Lower leg skin (tissue), 4 donors: ENCODE measurements around the gene SYNGR4. TPM values are rescaled to one million over a fixed set of nuclear protein-coding genes. Genes with fewer than 3 reads are reported as not detected.

Experiments
- DNase-seq, 2 donors: peaks; one replicate each; pipeline ENCODE4 v3.0.0-alpha.2; 2019; ENCODE audit warnings: low spot score in 2 of 2
- H3K4me3 ChIP-seq: fragments of 200-600 bp; sonication (generic); 2 replicates; pipeline ENCODE4 v1.5.1; 2017; ENCODE audit warnings: mild to moderate bottlenecking, low read depth; ENCODE audit not compliant: poor library complexity, severe bottlenecking
- CTCF ChIP-seq, 3 donors: fragments of 450-650 bp; IDR thresholded peaks; one replicate each; pipeline ENCODE4 v1.5.1; 2016; ENCODE audit warnings: antibody characterized with exemption in 3 of 3, mild to moderate bottlenecking in 3 of 3, moderate library complexity in 2 of 3
- POLR2A ChIP-seq, 2 donors: fragments of 450-650 bp; IDR thresholded peaks; one replicate each; pipeline ENCODE4 v1.6.1; 2016 to 2017; ENCODE audit warnings: antibody characterized with exemption in 2 of 2, mild to moderate bottlenecking in 1 of 2, moderate library complexity in 1 of 2
- WGBS, 2 donors: methylation state at CpG; one replicate each; pipeline ENCODE4 v1.1.5; 2018; 5-methylcytosine and 5-hydroxymethylcytosine counted together
- intact Hi-C: fragments of 100-400 bp; cut with DNase I; formaldehyde crosslinking; loops from one replicate; pipeline ENCODE4 v1.15.0; 2023; ENCODE audit warnings: low total_unique reads
- total RNA-seq, 4 donors: library from RNA; depleted of rRNA; stranded (reverse); fragments of >200 nt; gene quantifications; one replicate each; pipeline ENCODE4 v1.1.0, GENCODE V29; 2016

Gene SYNGR4
- total RNA-seq, 4 donors from 2014 or later = not detected

GRCh38 chr19:48400018-48400742 lies 36.0 kb downstream of the SYNGR4 start:
- WGBS, 2 donors = 46 to 55% methylated on average over 14 of the region's 14 CpGs
- TF ChIP-seq POLR2A (IDR thresholded peaks at IDR 0.05) (no peak), CTCF (IDR thresholded peaks at IDR 0.05) (no peak)
- peak in 1 of 2 donors; percentile 92 for DNase-seq
- intact Hi-C loops = no loop called here
- H3K4me3 ChIP-seq = no peak overlapping the region

DNA sequence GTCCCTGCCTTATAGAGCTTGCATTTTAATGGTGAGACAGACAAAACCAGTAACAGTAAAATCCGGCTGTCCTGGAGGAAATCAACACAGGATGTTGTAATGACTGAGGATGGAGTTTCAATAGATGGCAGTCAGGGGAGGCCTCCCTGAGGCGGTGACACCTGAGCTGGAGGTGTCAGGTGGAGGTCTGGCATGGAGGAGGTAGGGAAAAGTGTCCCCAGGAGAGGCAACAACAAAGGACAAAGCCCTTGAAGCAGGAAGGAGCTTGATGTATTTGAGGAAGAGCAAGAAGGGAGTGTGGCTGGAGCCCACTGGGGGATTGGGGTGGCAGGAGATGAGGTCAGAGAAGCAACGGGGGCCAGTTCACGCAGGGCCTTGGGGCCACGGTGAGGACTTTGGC lies 37.1 kb downstream of the SYNGR4 start:
- DNase-seq = no peak
- TF ChIP-seq POLR2A (IDR thresholded peaks at IDR 0.05) = no peak
- TF ChIP-seq CTCF (IDR thresholded peaks at IDR 0.05) = no peak
- intact Hi-C loops = no loop called here
- 55 to 56% methylated on average over 5 of the region's 5 CpGs for WGBS, 2 donors
- H3K4me3 ChIP-seq = no peak overlapping the region

DNA sequence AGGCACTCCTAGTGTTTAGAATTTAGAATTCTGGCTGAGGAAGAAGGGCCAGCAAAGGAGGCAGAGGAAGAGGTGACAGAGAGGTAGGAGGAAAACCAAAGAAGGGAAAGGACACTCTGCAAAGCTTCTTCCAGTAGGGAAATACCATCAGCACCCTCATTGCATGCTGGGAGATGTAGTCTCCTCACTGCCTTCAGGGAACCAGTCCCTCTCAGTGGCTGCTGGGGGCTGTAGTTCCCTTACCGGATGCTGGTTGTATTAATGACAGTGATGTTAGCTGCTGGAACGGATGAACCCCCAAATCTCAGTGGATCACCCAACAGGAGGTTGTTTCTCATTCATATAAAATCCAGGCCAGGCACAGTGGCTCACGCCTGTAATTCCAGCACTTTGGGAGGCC lies 39.4 kb downstream of the SYNGR4 start:
- TF ChIP-seq POLR2A (IDR thresholded peaks at IDR 0.05) (no peak), CTCF (IDR thresholded peaks at IDR 0.05) (no peak)
- 39 to 46% methylated on average over 3 of the region's 3 CpGs for WGBS, 2 donors
- intact Hi-C loops = no loop called here
- DNase-seq = no peak
- H3K4me3 ChIP-seq = no peak overlapping the region

DNA sequence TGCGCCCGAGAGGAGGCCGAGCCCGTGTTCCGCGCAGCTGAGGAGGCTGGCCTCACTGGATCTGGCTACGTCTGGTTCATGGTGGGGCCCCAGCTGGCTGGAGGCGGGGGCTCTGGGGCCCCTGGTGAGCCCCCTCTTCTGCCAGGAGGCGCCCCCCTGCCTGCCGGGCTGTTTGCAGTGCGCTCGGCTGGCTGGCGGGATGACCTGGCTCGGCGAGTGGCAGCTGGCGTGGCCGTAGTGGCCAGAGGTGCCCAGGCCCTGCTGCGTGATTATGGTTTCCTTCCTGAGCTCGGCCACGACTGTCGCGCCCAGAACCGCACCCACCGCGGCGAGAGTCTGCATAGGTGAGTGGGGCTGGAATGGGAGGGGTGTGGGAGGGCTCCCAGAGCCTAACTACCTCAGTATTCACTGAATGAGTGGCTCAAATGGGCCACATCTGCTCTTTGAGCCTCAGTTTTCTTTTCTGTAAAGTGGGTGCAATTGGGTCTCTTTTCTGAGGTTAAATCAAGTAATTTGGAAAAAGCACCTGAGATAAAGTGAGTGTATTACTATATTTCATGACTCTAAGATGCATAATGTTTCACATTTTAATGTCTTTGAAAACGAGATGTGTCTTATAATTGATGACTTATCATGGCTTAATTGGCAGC lies 41.0 kb downstream of the SYNGR4 start:
- intact Hi-C loops = no loop called here
- WGBS, 2 donors = 94 to 96% methylated on average over 4 to 27 of the region's 27 CpGs
- TF ChIP-seq POLR2A (IDR thresholded peaks at IDR 0.05) (no peak), CTCF (IDR thresholded peaks at IDR 0.05) (no peak)
- DNase-seq = no peak
- no peak overlapping the region for H3K4me3 ChIP-seq

DNA sequence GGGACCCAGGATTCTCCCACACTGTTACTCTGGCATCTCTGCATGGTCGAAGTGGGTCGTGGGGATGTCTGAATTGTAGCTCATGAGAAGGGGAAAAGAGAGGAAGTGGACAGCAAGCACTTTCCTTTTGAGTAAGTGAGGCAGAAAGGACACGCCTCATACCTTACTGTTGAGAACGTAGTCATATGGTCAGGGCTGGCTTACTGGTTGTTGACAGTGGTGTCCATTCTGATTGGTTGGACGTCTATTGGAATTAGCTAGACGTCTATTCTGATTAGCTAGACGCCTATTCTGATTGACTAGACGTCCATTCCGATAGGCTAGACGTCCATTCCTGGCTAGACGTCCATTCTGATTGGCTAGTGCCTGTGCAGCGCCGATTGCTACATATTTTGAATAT lies 41.7 kb downstream of the SYNGR4 start:
- no peak overlapping the region for H3K4me3 ChIP-seq
- TF ChIP-seq POLR2A (IDR thresholded peaks at IDR 0.05) = no peak
- no peak for TF ChIP-seq CTCF (IDR thresholded peaks at IDR 0.05)
- DNase-seq = no peak
- intact Hi-C loops = no loop called here
- 84 to 89% methylated on average over 13 of the region's 13 CpGs for WGBS, 2 donors
